ENCODE results near the gene CDK12.

- TF ChIP-seq CTCF (IDR thresholded peaks at IDR 0.05) (no peak), POLR2A (IDR thresholded peaks at IDR 0.05) (no peak)
These were observed 81.9 kb downstream of the CDK12 start for GRCh38 chr17:39543176-39543575.

Measured in adrenal gland (tissue), 5 donors.